HEK293 (cell line): ENCODE data around the gene ADA.

Experiments used
- ATF2 ChIP-seq: fragments of 450-650 bp; formaldehyde crosslinking; IDR thresholded peaks from 2 replicates; pipeline ENCODE4 v1.5.1; 2016; ENCODE audit warnings: missing biosample characterization, missing genetic modification characterization, low read depth
- CTCF ChIP-seq: fragments of 450-650 bp; formaldehyde crosslinking; IDR thresholded peaks from 2 replicates; pipeline ENCODE4 v1.5.1; 2016; ENCODE audit warnings: missing biosample characterization, missing genetic modification characterization
- MEIS1 ChIP-seq: sonication (generic); formaldehyde crosslinking; IDR thresholded peaks from 2 replicates; pipeline ENCODE4 v1.8.1; 2022; ENCODE audit warnings: missing genetic modification reagents, mild to moderate bottlenecking, borderline replicate concordance
- ZFP37 ChIP-seq: fragments of 450-650 bp; formaldehyde crosslinking; IDR thresholded peaks from 2 replicates; pipeline ENCODE4 v1.5.1; 2016; ENCODE audit warnings: missing biosample characterization, missing genetic modification characterization
- ZNF654 ChIP-seq: fragments of 450-650 bp; formaldehyde crosslinking; IDR thresholded peaks from 2 replicates; pipeline ENCODE4 v1.5.1; 2016; ENCODE audit warnings: low read depth, missing biosample characterization, missing genetic modification characterization
- ZNF791 ChIP-seq: fragments of 450-650 bp; formaldehyde crosslinking; IDR thresholded peaks from 2 replicates; pipeline ENCODE4 v1.5.1; 2016; ENCODE audit warnings: missing biosample characterization, missing genetic modification characterization

GRCh38 chr20:44601801-44602204, 49.7 kb downstream of the ADA start:
- TF ChIP-seq CTCF (tag by site-specific recombination), result no peak
- TF ChIP-seq MEIS1 (CRISPR knock-in tag), result no peak
- no peak for TF ChIP-seq ZFP37
- TF ChIP-seq ATF2 (tag by site-specific recombination), result no peak
- no peak for TF ChIP-seq ZNF654 (tag by site-specific recombination)
- no peak for TF ChIP-seq ZNF791 (tag by site-specific recombination)
